Upper lobe of left lung (tissue), 4 donors: ENCODE data around the gene SEMA6D.

Experiments
- EP300 ChIP-seq, 4 donors: sonication (generic); formaldehyde crosslinking; IDR thresholded peaks; one replicate each; pipeline ENCODE4 v1.5.1; 2017; ENCODE audit warnings: antibody characterized with exemption in 4 of 4, control low read depth in 2 of 4
- POLR2AphosphoS5 ChIP-seq, 2 donors: sonication (generic); formaldehyde crosslinking; IDR thresholded peaks; one replicate each; pipeline ENCODE4 v1.5.1; 2017; ENCODE audit warnings: antibody characterized with exemption in 2 of 2
- TF ChIP-seq, protein P1 (sequence below), 6 experiments: fragments of 450-650 bp in 4 of 6; fragments of 200-600 bp in 2 of 6; sonication (generic) in 2 of 6; IDR thresholded peaks; one replicate each; pipeline ENCODE4 v1.5.1; 2016 to 2019; ENCODE audit warnings: antibody characterized with exemption in 6 of 6

DNA sequence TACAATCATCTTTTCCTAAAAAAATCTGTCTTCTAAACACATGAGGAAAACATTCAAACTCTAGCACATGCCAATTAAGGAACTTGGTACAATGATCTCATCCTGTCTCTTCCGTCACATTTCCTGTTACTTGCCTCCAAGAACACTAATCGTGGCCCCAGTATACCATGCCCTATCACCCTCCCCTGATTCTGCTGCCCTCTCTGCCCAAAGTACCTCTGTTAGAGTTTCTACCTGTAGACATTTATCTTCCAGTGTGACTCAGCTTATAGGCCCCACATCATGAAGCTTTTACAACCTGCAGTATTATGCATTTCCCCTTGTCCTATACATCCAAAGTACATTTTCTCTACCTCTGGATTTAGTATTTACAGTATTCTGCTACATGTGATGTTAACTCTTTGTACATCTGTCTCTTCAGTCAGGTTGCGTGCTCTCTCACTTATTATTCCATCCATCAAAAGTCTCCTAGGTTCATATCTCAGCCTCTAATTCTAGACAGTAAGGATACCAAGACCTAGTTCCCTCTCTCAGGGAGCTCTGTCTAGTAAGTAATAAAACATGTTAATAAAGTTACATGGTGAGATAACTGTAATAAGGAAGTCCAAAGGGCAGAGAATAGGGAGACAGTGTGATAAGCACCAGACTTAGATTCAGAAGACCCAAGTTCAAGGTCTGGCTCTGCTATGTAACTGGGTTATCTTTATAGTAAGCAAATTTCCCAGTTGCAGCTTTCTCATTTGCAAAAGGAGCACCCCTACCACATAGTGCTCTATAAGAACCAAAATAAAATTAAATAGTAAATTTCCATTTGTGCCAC is 8.9 kb upstream of the SEMA6D start:
- TF ChIP-seq, protein P1, sequence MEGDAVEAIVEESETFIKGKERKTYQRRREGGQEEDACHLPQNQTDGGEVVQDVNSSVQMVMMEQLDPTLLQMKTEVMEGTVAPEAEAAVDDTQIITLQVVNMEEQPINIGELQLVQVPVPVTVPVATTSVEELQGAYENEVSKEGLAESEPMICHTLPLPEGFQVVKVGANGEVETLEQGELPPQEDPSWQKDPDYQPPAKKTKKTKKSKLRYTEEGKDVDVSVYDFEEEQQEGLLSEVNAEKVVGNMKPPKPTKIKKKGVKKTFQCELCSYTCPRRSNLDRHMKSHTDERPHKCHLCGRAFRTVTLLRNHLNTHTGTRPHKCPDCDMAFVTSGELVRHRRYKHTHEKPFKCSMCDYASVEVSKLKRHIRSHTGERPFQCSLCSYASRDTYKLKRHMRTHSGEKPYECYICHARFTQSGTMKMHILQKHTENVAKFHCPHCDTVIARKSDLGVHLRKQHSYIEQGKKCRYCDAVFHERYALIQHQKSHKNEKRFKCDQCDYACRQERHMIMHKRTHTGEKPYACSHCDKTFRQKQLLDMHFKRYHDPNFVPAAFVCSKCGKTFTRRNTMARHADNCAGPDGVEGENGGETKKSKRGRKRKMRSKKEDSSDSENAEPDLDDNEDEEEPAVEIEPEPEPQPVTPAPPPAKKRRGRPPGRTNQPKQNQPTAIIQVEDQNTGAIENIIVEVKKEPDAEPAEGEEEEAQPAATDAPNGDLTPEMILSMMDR (IDR thresholded peaks at IDR 0.05) = no peak
- TF ChIP-seq POLR2AphosphoS5 (IDR thresholded peaks at IDR 0.05) (no peak), EP300 (IDR thresholded peaks at IDR 0.05) (no peak)
